HepG2 (cell line): ENCODE results near the gene TTPAL. TPM values are rescaled to one million over a fixed set of nuclear protein-coding genes. Genes with fewer than 3 reads are reported as not detected.

Source experiments
- ARID5B ChIP-seq: IDR thresholded peaks from 2 replicates; pipeline ENCODE4 v1.4.0; 2020; ENCODE audit warnings: mild to moderate bottlenecking, missing genetic modification reagents
- ATF7-NPFF ChIP-seq: sonication (generic); formaldehyde crosslinking; IDR thresholded peaks from 2 replicates; pipeline ENCODE4 v1.8.1; 2023; ENCODE audit warnings: mild to moderate bottlenecking, low read depth, missing genetic modification reagents, moderate library complexity
- BORCS8-MEF2B ChIP-seq: sonication (generic); formaldehyde crosslinking; IDR thresholded peaks from 2 replicates; pipeline ENCODE4 v1.8.0; 2022; ENCODE audit warnings: mild to moderate bottlenecking, missing genetic modification reagents
- CSRNP2 ChIP-seq: sonication (generic); formaldehyde crosslinking; conservative IDR thresholded peaks from 2 replicates; pipeline ENCODE4 v1.8.0; 2022; ENCODE audit warnings: low read depth, missing genetic modification reagents
- KMT2A ChIP-seq: sonication (generic); formaldehyde crosslinking; IDR thresholded peaks from 2 replicates; pipeline ENCODE4 v1.4.0; 2020; ENCODE audit warnings: missing genetic modification reagents
- MLLT10 ChIP-seq: sonication (generic); formaldehyde crosslinking; IDR thresholded peaks from 2 replicates; pipeline ENCODE4 v1.4.0; 2020; ENCODE audit warnings: missing genetic modification reagents
- NFIC ChIP-seq: IDR thresholded peaks from 2 replicates; pipeline ENCODE4 v1.6.1; 2012; ENCODE audit warnings: mild to moderate bottlenecking, low read length, inconsistent platforms
- POLR2A ChIP-seq, 2 experiments: IDR thresholded peaks; 2 replicates each; pipeline ENCODE4 v1.6.1; 2011; ENCODE audit warnings: low read depth in 2 of 2, low read length in 2 of 2, mild to moderate bottlenecking in 1 of 2, moderate library complexity in 1 of 2; ENCODE audit not compliant: insufficient read depth in 1 of 2
- RCOR2 ChIP-seq: IDR thresholded peaks from 2 replicates; pipeline ENCODE4 v1.6.1; 2016; ENCODE audit warnings: missing biosample characterization, missing genetic modification reagents
- SP5 ChIP-seq: IDR thresholded peaks from 2 replicates; pipeline ENCODE4 v1.6.1; 2016; ENCODE audit warnings: low read depth, borderline replicate concordance
- TERF1 ChIP-seq: sonication (generic); formaldehyde crosslinking; IDR thresholded peaks from 2 replicates; pipeline ENCODE4 v1.8.0; 2022; ENCODE audit warnings: mild to moderate bottlenecking, missing genetic modification reagents, moderate library complexity
- ZBTB21 ChIP-seq: sonication (generic); formaldehyde crosslinking; IDR thresholded peaks from 2 replicates; pipeline ENCODE4 v1.4.0; 2020; ENCODE audit warnings: missing genetic modification reagents
- ZBTB37 ChIP-seq: sonication (generic); formaldehyde crosslinking; IDR thresholded peaks from 2 replicates; pipeline ENCODE4 v1.4.0; 2020; ENCODE audit warnings: mild to moderate bottlenecking, missing genetic modification reagents
- ZNF260 ChIP-seq: sonication (generic); formaldehyde crosslinking; IDR thresholded peaks from 2 replicates; pipeline ENCODE4 v1.4.0; 2020; ENCODE audit warnings: missing genetic modification reagents, low read depth, mild to moderate bottlenecking, borderline replicate concordance
- ZNF282 ChIP-seq: fragments of 450-650 bp; IDR thresholded peaks from 2 replicates; pipeline ENCODE4 v1.6.1; 2018; ENCODE audit not compliant: partially characterized antibody
- ZNF431 ChIP-seq: sonication (generic); formaldehyde crosslinking; IDR thresholded peaks from 2 replicates; pipeline ENCODE4 v1.9.0; 2022; ENCODE audit warnings: missing genetic modification reagents, low read depth, mild to moderate bottlenecking, borderline replicate concordance
- ZNF570 ChIP-seq: sonication (generic); formaldehyde crosslinking; IDR thresholded peaks from 2 replicates; pipeline ENCODE4 v1.4.0; 2020; ENCODE audit warnings: mild to moderate bottlenecking, missing genetic modification reagents, borderline replicate concordance
- ZNF589 ChIP-seq: sonication (generic); formaldehyde crosslinking; conservative IDR thresholded peaks from 2 replicates; pipeline ENCODE4 v1.8.0; 2022; ENCODE audit warnings: mild to moderate bottlenecking, moderate library complexity, missing genetic modification reagents
- polyA plus RNA-seq, 8 experiments: library from polyadenylated mRNA; depleted of rRNA in 3 of 8; stranded (reverse) in 7 of 8; unstranded in 1 of 8; fragments of >200 nt; fragmentation: Illumina TruSeq in 4 of 8; extraction: Trizol in 4 of 8; gene quantifications; 2 replicates each; pipeline versions ENCODE4 v1.2.1 to v1.2.3, GENCODE V29; 2011 to 2016; ENCODE audit warnings: low read depth in 4 of 8, missing spikeins in 1 of 8, mixed read lengths in 1 of 8; ENCODE audit not compliant: insufficient read depth in 1 of 8
- total RNA-seq, 5 experiments: library from RNA; depleted of rRNA; stranded (reverse); fragments of >200 nt; fragmentation: Illumina TruSeq; extraction: Trizol; gene quantifications; 2 replicates each; pipeline ENCODE4 v1.2.3, GENCODE V29; 2016; ENCODE audit warnings: low read depth in 1 of 5
- TF ChIP-seq, protein P1 (sequence below): sonication (generic); formaldehyde crosslinking; IDR thresholded peaks from 2 replicates; pipeline ENCODE4 v1.9.0; 2022; ENCODE audit warnings: missing genetic modification reagents, mild to moderate bottlenecking, borderline replicate concordance
- TF ChIP-seq, protein P2 (sequence below): sonication (generic); formaldehyde crosslinking; IDR thresholded peaks from 2 replicates; pipeline ENCODE4 v1.5.1; 2020; ENCODE audit warnings: missing genetic modification reagents, mild to moderate bottlenecking, borderline replicate concordance

Gene TTPAL
- total and polyA plus RNA-seq, 2 of the 13 experiments (the other 11 are each of a cell fraction or from before 2014, with no cell fraction given), result 4.3 to 18.8 TPM

- peak; percentile 26; the same call in 1 of the 2 replicates for TF ChIP-seq CSRNP2 (CRISPR knock-in tag)
- TF ChIP-seq POLR2A (IDR thresholded peaks at IDR 0.05; ENCODE audit: insufficient read depth in 1 of 2, low read depth in 2 of 2, low read length in 2 of 2), result no peak
- no peak for TF ChIP-seq ZNF570
- no peak for TF ChIP-seq MLLT10 (CRISPR knock-in tag)
- TF ChIP-seq TERF1 (CRISPR knock-in tag), result no peak
- peak; percentile 68 for TF ChIP-seq RCOR2 (CRISPR knock-in tag)
- no peak for TF ChIP-seq ATF7-NPFF
- no peak for TF ChIP-seq SP5 (CRISPR knock-in tag)
- TF ChIP-seq BORCS8-MEF2B (CRISPR knock-in tag), result 0 out of 2 replicates have a peak, but pooled peaks have one; percentile 48
- TF ChIP-seq ZNF282, result no peak
- TF ChIP-seq ZNF589 (CRISPR knock-in tag), result no peak
- TF ChIP-seq ARID5B (CRISPR knock-in tag), result 0 out of 2 replicates have a peak, but pooled peaks have one; percentile 6
- TF ChIP-seq, protein P1, sequence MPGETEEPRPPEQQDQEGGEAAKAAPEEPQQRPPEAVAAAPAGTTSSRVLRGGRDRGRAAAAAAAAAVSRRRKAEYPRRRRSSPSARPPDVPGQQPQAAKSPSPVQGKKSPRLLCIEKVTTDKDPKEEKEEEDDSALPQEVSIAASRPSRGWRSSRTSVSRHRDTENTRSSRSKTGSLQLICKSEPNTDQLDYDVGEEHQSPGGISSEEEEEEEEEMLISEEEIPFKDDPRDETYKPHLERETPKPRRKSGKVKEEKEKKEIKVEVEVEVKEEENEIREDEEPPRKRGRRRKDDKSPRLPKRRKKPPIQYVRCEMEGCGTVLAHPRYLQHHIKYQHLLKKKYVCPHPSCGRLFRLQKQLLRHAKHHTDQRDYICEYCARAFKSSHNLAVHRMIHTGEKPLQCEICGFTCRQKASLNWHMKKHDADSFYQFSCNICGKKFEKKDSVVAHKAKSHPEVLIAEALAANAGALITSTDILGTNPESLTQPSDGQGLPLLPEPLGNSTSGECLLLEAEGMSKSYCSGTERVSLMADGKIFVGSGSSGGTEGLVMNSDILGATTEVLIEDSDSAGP (CRISPR knock-in tag), result no peak
- no peak for TF ChIP-seq NFIC
- TF ChIP-seq KMT2A (CRISPR knock-in tag), result no peak
- no peak for TF ChIP-seq ZBTB21
- TF ChIP-seq ZBTB37 (CRISPR knock-in tag), result no peak
- no peak for TF ChIP-seq ZNF260 (CRISPR knock-in tag)
- TF ChIP-seq, protein P2, sequence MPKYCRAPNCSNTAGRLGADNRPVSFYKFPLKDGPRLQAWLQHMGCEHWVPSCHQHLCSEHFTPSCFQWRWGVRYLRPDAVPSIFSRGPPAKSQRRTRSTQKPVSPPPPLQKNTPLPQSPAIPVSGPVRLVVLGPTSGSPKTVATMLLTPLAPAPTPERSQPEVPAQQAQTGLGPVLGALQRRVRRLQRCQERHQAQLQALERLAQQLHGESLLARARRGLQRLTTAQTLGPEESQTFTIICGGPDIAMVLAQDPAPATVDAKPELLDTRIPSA (CRISPR knock-in tag), result no peak
- TF ChIP-seq ZNF431 (CRISPR knock-in tag), result no peak
These were observed 27.8 kb upstream of the TTPAL start (continued) for GRCh38 chr20:44447827-44448419.
